C4-2B (cell line): ENCODE measurements around the gene TDRD9.

Source experiments
- CTCF ChIP-seq: fragments of 450-650 bp; conservative IDR thresholded peaks from 2 replicates; pipeline ENCODE4 v1.5.1; 2017; ENCODE audit warnings: mild to moderate bottlenecking
- ZFX ChIP-seq: fragments of 450-650 bp; IDR thresholded peaks from 2 replicates; pipeline ENCODE4 v1.6.1; 2017

GRCh38 chr14:104101651-104102281 is 173.5 kb downstream of the TDRD9 start:
- TF ChIP-seq CTCF: no peak
- no peak for TF ChIP-seq ZFX
